K562 (cell line): ENCODE data around the gene CBX3. TPM values are rescaled to one million over a fixed set of nuclear protein-coding genes. Genes with fewer than 3 reads are reported as not detected.

Source experiments
- ARNT ChIP-seq, 2 experiments: fragments of 450-650 bp; IDR thresholded peaks; 2 replicates each; pipeline ENCODE4 v1.6.1; 2016; ENCODE audit warnings: mild to moderate bottlenecking in 1 of 2
- CBFA2T2 ChIP-seq: fragments of 450-650 bp; conservative IDR thresholded peaks from 2 replicates; pipeline ENCODE4 v1.6.1; 2017; ENCODE audit warnings: mild to moderate bottlenecking
- ETV5 ChIP-seq: sonication (generic); formaldehyde crosslinking; IDR thresholded peaks from 2 replicates; pipeline ENCODE4 v1.4.0; 2020; ENCODE audit warnings: low read depth, mild to moderate bottlenecking, missing genetic modification reagents
- FOXA1 ChIP-seq: fragments of 450-650 bp; IDR thresholded peaks from 2 replicates; pipeline ENCODE4 v1.6.1; 2016; ENCODE audit warnings: mild to moderate bottlenecking, borderline replicate concordance
- GTF2A2 ChIP-seq: IDR thresholded peaks from 2 replicates; pipeline ENCODE4 v1.6.1; 2016; ENCODE audit warnings: mild to moderate bottlenecking, missing genetic modification characterization, missing compliant biosample characterization
- KLF13 ChIP-seq: fragments of 450-650 bp; IDR thresholded peaks from 2 replicates; pipeline ENCODE4 v1.6.1; 2016; ENCODE audit warnings: missing genetic modification characterization, low read depth, mild to moderate bottlenecking, missing compliant biosample characterization, moderate library complexity, borderline replicate concordance
- MAZ ChIP-seq, 2 experiments: fragments of 450-650 bp in 1 of 2; sonication (generic) in 1 of 2; formaldehyde crosslinking; IDR thresholded peaks in 1 of 2; conservative IDR thresholded peaks in 1 of 2; 2 replicates each; pipeline versions ENCODE4 v1.4.0 to v1.5.0; 2020; ENCODE audit warnings: mild to moderate bottlenecking in 1 of 2, missing genetic modification reagents in 1 of 2
- PHF21A ChIP-seq: fragments of 450-650 bp; IDR thresholded peaks from 2 replicates; pipeline ENCODE4 v1.6.1; 2017; ENCODE audit warnings: low read depth, borderline replicate concordance
- SUPT5H ChIP-seq: fragments of 450-650 bp; IDR thresholded peaks from 2 replicates; pipeline ENCODE4 v1.6.1; 2016
- TCF3 ChIP-seq: sonication (generic); formaldehyde crosslinking; IDR thresholded peaks from 2 replicates; pipeline ENCODE4 v1.4.0; 2020; ENCODE audit warnings: mild to moderate bottlenecking, missing genetic modification reagents
- ZNF134 ChIP-seq: fragments of 250-450 bp; sonication (Bioruptor Pico); conservative IDR thresholded peaks from 2 replicates; pipeline ENCODE4 v1.4.0; 2020
- ZNF717 ChIP-seq: fragments of 250-450 bp; sonication (Bioruptor Pico); IDR thresholded peaks from 2 replicates; pipeline ENCODE4 v1.5.0; 2021
- polyA plus RNA-seq, 8 experiments: library from polyadenylated mRNA; depleted of rRNA in 4 of 8; stranded (reverse) in 5 of 8; unstranded in 3 of 8; fragments of >200 nt; fragmentation: Nextera tagmentation in 2 of 8; fragmentation: Illumina TruSeq in 1 of 8; extraction: Ambion mirVana in 2 of 8; extraction: Trizol in 1 of 8; gene quantifications; 2 replicates each; pipeline versions ENCODE4 v1.2.1 to v1.2.3, GENCODE V29; 2011 to 2014; ENCODE audit warnings: inconsistent platforms in 1 of 8, missing spikeins in 1 of 8
- total RNA-seq, 7 experiments: library from RNA; depleted of rRNA in 6 of 7; stranded (reverse); fragments of >200 nt in 6 of 7; fragmentation: Illumina TruSeq in 2 of 7; extraction: Trizol in 2 of 7; gene quantifications; 2 replicates each; pipeline versions ENCODE4 v1.2.1 to v1.2.3, GENCODE V29; 2011 to 2021; ENCODE audit warnings: low replicate concordance in 1 of 7
- TF ChIP-seq, protein P1 (sequence below): fragments of 250-450 bp; sonication (Bioruptor Pico); IDR thresholded peaks from 2 replicates; pipeline ENCODE4 v1.5.0; 2020; ENCODE audit warnings: mild to moderate bottlenecking, borderline replicate concordance
- TF ChIP-seq, protein P2 (sequence below): fragments of 250-450 bp; sonication (Bioruptor Pico); IDR thresholded peaks from 2 replicates; pipeline ENCODE4 v1.4.0; 2020; ENCODE audit warnings: mild to moderate bottlenecking
- TF ChIP-seq, protein P3 (sequence below): sonication (generic); formaldehyde crosslinking; IDR thresholded peaks from 2 replicates; pipeline ENCODE4 v1.5.0; 2020; ENCODE audit warnings: missing genetic modification reagents
- TF ChIP-seq, protein P4 (sequence below): sonication (generic); formaldehyde crosslinking; IDR thresholded peaks from 2 replicates; pipeline ENCODE4 v1.8.0; 2022; ENCODE audit warnings: mild to moderate bottlenecking, missing genetic modification reagents, borderline replicate concordance
- TF ChIP-seq, protein P5 (sequence below), 2 experiments: fragments of 450-650 bp in 1 of 2; IDR thresholded peaks; 2 replicates each; pipeline ENCODE4 v1.6.1; 2011 to 2017; ENCODE audit warnings: low read depth in 2 of 2, antibody characterized with exemption in 1 of 2, borderline replicate concordance in 1 of 2, low read length in 1 of 2, mild to moderate bottlenecking in 1 of 2, mixed read lengths in 1 of 2; ENCODE audit not compliant: control insufficient read depth in 1 of 2

CBX3 gene
- total and polyA plus RNA-seq, 9 of the 15 experiments (the other 6 are each of a cell fraction or from before 2014, with no cell fraction given) = 198 to 413 (median 328) TPM

DNA sequence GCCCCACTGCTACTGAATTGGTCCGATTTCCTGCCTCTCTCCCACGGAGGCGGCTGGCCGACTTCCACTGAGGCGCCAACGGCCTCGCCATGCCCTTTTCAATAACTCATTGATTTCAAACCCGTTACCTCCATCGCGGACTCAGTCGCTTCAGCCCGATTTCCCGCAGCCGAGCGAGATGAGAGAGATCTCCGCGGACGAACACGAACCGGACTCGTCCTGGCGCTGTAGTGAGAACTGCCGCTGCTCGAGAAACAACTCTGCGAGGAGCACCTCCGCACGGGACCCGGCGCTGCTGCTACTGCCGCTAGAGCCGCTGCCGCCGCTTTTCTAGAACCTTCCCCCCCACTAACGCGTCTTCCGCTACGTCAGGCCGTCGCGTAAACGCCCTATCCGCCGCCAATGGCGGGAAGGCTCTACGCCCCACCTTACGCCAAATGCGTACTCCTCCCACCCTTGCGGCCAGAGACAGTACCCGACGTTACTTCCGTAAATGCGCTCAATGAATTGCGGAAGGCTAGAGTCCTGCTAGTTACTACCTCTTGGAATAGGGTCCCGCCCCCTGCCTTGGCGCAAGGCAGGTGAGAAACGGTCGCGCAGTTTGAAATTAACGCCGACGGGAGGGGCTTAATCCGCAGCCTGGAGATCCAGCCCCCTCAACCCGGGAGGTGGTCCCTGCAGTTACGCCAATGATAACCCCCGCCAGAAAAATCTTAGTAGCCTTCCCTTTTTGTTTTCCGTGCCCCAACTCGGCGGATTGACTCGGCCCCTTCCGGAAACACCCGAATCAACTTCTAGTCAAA lies 900 bp upstream of the CBX3 start, which contains the start of gene HNRNPA2B1 (continued):
- TF ChIP-seq, protein P1, sequence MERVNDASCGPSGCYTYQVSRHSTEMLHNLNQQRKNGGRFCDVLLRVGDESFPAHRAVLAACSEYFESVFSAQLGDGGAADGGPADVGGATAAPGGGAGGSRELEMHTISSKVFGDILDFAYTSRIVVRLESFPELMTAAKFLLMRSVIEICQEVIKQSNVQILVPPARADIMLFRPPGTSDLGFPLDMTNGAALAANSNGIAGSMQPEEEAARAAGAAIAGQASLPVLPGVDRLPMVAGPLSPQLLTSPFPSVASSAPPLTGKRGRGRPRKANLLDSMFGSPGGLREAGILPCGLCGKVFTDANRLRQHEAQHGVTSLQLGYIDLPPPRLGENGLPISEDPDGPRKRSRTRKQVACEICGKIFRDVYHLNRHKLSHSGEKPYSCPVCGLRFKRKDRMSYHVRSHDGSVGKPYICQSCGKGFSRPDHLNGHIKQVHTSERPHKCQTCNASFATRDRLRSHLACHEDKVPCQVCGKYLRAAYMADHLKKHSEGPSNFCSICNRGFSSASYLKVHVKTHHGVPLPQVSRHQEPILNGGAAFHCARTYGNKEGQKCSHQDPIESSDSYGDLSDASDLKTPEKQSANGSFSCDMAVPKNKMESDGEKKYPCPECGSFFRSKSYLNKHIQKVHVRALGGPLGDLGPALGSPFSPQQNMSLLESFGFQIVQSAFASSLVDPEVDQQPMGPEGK (CRISPR knock-in tag) = no peak
- TF ChIP-seq ZNF134 (CRISPR knock-in tag) (no peak), ZNF717 (CRISPR knock-in tag) (0 out of 2 replicates have a peak, but pooled peaks have one; percentile 69), KLF13 (tag) (peak; percentile 96), MAZ (CRISPR knock-in tag; conservative IDR thresholded peaks at IDR 0.05 in 1 of 2, IDR thresholded peaks at IDR 0.05 in 1 of 2) (peak in 1 of 2 experiments; percentile 81; a peak in 3 of 4 replicates), ETV5 (CRISPR knock-in tag) (no peak), CBFA2T2 (no peak), PHF21A (no peak), TCF3 (CRISPR knock-in tag) (no peak), SUPT5H (peak; percentile 100), GTF2A2 (tag) (peak; percentile 75; the same call in 1 of the 2 replicates), FOXA1 (no peak), ARNT (IDR thresholded peaks at IDR 0.05) (peak; percentile 20 to 31; a peak in 2 of 4 replicates)
- TF ChIP-seq, protein P2, sequence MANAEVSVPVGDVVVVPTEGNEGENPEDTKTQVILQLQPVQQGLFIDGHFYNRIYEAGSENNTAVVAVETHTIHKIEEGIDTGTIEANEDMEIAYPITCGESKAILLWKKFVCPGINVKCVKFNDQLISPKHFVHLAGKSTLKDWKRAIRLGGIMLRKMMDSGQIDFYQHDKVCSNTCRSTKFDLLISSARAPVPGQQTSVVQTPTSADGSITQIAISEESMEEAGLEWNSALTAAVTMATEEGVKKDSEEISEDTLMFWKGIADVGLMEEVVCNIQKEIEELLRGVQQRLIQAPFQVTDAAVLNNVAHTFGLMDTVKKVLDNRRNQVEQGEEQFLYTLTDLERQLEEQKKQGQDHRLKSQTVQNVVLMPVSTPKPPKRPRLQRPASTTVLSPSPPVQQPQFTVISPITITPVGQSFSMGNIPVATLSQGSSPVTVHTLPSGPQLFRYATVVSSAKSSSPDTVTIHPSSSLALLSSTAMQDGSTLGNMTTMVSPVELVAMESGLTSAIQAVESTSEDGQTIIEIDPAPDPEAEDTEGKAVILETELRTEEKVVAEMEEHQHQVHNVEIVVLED (CRISPR knock-in tag) = peak; percentile 87
- TF ChIP-seq, protein P3, sequence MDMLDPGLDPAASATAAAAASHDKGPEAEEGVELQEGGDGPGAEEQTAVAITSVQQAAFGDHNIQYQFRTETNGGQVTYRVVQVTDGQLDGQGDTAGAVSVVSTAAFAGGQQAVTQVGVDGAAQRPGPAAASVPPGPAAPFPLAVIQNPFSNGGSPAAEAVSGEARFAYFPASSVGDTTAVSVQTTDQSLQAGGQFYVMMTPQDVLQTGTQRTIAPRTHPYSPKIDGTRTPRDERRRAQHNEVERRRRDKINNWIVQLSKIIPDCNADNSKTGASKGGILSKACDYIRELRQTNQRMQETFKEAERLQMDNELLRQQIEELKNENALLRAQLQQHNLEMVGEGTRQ (CRISPR knock-in tag) = no peak
- TF ChIP-seq, protein P4, sequence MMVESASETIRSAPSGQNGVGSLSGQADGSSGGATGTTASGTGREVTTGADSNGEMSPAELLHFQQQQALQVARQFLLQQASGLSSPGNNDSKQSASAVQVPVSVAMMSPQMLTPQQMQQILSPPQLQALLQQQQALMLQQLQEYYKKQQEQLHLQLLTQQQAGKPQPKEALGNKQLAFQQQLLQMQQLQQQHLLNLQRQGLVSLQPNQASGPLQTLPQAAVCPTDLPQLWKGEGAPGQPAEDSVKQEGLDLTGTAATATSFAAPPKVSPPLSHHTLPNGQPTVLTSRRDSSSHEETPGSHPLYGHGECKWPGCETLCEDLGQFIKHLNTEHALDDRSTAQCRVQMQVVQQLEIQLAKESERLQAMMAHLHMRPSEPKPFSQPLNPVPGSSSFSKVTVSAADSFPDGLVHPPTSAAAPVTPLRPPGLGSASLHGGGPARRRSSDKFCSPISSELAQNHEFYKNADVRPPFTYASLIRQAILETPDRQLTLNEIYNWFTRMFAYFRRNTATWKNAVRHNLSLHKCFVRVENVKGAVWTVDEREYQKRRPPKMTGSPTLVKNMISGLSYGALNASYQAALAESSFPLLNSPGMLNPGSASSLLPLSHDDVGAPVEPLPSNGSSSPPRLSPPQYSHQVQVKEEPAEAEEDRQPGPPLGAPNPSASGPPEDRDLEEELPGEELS = no peak
- TF ChIP-seq, protein P5, sequence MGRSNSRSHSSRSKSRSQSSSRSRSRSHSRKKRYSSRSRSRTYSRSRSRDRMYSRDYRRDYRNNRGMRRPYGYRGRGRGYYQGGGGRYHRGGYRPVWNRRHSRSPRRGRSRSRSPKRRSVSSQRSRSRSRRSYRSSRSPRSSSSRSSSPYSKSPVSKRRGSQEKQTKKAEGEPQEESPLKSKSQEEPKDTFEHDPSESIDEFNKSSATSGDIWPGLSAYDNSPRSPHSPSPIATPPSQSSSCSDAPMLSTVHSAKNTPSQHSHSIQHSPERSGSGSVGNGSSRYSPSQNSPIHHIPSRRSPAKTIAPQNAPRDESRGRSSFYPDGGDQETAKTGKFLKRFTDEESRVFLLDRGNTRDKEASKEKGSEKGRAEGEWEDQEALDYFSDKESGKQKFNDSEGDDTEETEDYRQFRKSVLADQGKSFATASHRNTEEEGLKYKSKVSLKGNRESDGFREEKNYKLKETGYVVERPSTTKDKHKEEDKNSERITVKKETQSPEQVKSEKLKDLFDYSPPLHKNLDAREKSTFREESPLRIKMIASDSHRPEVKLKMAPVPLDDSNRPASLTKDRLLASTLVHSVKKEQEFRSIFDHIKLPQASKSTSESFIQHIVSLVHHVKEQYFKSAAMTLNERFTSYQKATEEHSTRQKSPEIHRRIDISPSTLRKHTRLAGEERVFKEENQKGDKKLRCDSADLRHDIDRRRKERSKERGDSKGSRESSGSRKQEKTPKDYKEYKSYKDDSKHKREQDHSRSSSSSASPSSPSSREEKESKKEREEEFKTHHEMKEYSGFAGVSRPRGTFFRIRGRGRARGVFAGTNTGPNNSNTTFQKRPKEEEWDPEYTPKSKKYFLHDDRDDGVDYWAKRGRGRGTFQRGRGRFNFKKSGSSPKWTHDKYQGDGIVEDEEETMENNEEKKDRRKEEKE (IDR thresholded peaks at IDR 0.05; ENCODE audit: borderline replicate concordance in 1 of 2, control insufficient read depth in 1 of 2, low read depth in 2 of 2, low read length in 1 of 2) = peak in 1 of 2 experiments; percentile 86; a peak in 2 of 4 replicates
